Activated CD8-positive, alpha-beta memory T cell treated with anti-CD3 and anti-CD28 coated beads, Interleukin-2, amount 50 U/mL, for 4 hours (primary cell): Measurements from ENCODE around the gene SPACA9.

Source experiments
- DNase-seq: peaks from one replicate; pipeline ENCODE4 v3.0.0-alpha.2; 2020

The SPACA9 gene

DNA sequence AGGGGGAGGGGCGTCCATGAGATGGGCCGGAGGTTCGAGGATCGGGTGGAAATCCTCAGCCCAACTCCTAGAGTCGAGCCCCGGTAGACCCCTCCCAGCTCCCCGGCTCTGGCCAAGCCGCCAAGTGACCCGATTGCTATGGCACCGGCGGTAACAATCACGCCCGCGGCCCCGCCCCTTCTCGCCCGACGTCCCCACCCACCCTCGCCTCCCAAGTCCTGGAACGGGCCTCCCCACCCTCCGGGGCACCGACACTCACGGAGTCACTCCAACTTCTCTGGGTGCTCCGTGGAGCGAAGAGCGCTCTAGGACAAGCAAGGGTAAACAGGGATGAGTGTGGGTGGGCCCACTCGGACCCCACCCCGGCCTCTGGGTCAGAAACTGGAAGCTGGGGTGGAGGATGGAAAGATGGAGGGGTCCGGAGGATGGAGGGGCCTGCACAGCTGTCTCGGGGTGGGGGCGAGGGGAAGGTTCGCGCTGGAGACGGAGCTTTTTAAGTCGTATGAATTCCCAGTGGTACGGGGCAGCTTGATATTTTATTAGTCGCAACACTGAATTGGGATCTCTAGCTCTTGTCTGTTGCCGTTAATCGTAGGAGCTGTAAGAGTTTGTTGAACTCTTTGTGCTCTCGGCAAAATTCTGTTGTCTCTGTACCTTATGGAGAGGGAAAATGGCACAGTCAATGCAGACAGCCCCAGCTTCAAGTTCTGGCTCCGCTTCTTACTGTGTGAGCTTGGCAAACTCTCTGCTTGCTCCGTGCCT is at the start of gene SPACA9:
Gene SPACA9 (plus strand): TSS at position 204 of the 762 bp plus-strand sequence. CDS start 5,050 bp downstream, outside the sequence.
- peak; percentile 30 for DNase-seq

DNA sequence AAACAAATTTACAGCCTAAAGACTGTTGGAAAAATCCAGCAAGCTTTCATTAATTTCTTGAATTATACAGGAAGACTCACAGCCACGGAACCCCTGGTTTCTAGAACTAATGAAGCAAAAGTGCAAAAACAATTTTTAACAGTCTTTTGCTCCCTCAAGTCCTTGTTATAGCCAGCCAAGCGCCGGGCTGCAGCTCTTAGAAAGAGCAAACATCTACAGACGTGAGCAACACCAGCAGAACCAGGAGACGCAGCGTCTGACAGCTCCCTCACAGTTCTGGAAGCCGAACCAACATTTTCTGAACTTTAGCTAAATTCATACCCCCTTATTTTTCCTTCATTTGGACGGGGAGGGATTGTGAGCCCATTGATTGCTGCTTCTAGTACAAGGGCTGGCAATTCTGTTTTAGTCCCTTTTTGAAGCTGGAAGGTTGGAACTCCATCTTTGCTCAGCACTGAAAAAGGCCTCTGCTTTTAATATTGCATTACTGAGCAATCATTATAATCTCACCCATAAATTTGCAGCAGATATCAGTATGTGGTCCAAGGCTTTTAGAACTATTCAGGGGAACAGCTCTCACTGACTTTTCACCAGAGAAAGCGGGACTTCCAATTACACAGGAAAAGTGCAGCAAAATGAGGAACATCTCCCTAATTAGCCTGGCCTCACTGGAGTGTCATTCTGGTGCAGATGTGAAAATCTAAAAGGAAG is 46.4 kb upstream of the SPACA9 start:
- no peak for DNase-seq

DNA sequence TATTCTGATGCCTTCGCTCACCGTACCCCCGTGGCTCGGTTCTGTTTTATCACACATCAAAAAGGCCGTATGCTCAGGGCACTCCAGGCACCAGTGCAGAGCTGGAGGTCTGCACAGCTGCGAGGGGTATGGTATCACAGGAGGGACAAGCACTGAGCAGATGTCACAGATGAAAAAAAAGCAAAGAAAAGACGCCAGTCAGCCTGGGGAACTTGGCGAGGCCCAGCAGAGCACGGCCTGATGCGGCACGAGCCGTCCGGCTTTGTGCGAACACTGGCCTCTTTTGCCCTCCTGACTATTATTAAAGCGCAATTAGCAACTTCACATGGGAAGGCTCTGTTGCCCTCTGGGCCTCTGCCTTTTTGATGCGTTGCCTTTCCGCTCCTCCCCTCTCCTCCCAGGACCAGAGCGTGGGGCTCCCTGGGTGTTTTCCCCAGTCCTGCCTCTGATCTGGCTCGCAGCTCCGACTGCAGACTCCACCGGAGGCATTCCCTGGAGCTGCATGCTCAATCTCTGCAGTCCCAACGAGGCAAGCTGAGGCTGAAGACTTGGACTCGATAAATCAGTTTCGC is 45.1 kb upstream of the SPACA9 start:
- no peak for DNase-seq

DNA sequence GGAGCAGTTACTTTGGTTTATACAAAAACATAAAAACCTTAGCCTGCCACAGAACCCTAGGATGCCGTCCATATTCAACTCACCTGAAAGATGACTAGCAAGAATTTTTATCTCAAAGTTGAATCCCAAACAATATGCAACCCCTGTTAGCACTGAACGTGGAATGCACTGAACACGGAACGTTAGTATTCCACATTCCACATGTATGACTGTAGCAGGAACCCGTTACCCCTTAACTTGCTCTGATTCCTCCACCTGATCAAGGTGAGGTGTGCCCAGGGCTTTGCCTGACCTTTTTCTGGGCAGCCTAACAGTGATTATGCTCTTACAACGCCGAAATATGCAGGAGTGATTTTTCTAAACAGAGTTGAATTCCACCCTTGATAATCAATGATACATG is 44.4 kb upstream of the SPACA9 start:
- DNase-seq = no peak

DNA sequence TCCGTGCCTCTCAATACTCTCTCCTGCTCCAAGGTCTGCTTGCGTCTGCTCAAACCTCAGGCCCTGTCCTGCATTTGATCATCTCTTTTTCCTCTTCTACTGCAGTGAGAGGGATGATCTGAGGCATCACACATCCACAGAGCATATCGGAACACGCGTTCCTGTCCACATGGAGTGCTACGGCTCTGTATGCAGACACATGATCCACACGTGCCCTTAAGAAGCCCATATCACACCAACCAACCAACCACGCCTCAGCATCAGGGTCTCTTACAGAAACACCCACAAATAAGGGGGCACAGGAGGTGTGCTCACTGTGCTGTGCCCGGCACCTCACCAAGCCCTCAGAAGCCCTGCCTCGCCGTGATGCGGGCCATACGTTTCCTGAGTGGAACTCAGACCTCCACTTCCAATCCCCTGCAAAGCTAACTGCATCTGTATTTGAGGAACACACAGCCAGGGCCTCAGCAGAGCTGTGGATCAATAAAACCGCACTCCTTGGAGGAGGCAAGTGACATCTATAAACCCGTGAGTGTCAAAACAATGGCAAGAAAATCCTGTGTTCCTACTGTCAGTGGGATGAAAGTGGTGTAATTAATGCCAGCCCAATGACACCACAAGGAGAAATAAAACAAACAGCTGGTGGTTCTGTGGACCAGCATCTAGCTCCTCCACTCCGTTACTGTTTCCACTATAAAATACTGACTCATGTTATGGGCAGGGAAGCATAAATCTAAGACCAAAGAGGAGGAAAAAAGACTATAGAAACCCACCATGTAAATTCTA is 41.0 kb upstream of the SPACA9 start:
- no peak for DNase-seq

DNA sequence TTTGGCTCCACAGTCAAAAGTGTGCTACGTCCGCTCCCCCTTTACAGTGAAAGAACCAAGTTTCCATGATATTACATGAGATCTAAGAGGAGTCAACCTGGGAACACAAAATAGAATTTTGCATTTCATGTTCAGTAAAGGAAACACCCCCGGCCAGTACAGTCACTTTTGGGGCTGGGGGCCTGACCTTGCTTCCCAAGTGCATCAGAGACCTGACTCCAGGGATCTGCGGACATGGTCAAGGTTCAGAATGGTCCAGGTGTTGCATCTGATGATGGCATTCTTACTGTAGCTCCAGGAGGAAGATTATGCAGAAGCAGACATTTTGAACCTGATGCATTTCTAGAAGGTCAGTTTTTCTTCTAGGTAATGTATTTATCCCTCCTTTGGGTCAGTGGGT is 40.4 kb upstream of the SPACA9 start:
- no peak for DNase-seq

DNA sequence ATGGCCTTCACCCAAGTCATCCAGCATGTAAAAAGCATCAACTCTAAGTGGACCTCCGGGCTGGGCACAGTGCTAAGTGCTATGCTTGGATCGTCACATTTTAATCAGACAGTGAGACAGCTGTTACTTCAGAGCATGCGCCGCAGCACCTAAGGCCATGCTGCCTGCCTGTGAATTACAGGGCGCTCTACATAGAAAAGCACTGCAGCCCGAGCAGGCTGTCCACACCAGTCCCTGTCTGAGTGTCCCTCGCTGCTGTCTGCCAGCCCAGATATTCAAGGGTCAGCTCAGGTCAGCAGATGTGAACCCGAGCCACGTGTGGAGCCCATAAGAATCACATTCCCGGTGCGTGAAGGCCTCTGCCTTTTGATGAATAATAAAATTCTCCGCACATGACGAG is 37.7 kb upstream of the SPACA9 start:
- DNase-seq = no peak

DNA sequence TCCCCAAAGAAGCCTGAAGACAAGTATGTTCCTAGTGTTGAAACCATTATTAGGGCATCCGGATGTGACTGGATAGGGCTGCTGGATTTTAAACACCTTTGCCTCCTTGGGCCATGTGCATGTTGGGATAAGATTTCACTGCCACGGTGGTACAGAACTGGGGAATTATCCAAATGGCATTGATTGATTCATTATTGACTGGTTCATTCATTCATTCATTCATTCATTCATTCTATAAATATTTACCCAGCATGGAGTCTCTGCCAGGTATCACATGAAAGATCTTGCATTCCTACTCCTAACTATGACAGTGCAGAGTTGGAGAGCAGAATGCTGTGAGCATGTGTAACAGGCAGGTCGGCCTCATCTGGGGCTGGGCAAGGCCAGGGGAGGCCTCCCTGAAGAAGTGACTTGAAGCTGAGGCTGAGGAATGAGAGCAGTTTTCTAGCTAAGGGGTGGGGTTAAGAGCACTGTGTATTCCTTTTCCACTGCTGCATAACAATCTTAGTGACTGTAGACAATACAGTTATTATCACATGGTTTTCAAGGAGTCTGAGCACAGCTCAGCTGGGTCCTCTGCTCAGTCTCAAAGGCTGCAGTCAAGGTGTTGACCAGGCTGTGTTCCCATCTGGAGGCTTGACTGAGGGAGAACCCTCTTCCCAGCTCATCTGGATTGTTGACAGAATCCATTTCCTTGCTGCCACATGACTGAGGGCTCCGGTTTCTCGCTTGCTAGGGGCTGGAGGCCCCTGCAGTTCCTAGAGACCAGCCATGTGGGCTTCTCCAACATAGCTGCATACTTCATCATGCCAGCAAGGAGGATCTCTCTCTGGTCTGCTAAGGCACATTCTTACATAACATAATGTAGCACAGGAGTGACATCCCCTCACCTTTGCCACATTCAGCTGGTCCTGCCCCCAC is 36.3 kb upstream of the SPACA9 start:
- DNase-seq = no peak

DNA sequence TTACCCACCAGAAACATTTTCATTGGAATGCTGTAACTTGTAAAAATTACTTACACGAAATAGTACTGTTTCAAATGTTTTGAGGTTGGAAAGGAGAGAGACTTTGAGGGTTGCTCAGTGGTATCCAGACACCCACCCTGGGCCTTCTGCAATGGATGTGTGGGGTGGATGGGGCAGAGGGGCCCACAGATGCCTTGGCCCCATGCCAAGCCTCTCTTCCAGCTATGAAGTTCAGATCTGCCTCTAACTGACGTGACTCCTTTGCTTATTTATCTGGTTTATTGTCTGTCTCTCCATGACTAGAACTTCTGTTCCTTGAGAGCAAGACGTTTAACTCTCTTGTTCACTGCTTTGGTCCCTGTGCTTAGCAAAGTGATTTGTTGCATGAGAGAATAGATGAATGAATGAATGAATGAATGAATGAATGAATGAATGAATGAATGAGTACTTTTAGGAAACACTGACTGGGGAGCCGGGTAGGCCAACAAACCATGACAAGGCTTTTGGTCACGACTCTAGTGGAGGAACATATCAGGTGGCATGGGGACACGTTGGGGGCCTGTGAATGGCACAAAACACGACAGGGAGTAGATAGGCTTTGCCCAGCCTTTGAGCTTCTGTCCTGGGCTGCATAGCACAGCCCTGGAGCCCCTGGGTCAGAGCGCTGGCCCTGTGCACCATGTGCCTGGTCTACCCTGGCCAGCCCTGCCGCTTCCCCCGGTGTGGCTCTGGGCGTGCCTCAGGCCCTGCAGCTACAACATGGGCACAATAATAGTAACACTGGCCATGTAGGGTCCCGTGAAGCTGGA is 32.4 kb upstream of the SPACA9 start:
- no peak for DNase-seq

DNA sequence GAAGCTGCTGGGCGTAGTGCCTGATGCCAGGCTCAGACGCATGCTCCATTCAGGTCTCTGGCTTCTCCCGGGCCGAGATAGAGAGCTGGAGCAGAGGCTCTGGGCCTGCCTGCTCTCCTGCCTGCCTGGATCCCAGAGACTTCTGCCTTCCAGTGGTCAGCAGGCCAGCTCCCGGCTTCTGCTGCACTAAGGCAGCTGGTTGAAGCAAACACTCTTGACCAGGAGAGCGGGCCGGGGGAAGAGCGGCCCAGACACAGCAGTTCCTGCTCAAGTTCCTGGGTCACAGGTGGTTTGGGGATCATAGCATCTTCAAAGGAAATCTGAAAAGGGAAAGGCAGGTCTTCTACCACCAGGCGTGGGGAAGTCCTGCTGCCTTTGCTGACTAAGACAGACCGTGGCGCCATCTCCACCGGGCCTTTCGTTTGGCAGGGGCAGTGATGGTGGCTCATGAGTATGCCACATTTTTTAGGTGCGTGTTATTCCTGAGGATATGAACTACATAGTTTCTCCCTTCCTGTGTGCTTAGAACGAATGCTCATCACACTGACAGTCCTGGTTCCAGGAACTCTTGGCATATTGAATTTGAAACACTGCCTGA is 31.7 kb upstream of the SPACA9 start:
- DNase-seq = no peak

DNA sequence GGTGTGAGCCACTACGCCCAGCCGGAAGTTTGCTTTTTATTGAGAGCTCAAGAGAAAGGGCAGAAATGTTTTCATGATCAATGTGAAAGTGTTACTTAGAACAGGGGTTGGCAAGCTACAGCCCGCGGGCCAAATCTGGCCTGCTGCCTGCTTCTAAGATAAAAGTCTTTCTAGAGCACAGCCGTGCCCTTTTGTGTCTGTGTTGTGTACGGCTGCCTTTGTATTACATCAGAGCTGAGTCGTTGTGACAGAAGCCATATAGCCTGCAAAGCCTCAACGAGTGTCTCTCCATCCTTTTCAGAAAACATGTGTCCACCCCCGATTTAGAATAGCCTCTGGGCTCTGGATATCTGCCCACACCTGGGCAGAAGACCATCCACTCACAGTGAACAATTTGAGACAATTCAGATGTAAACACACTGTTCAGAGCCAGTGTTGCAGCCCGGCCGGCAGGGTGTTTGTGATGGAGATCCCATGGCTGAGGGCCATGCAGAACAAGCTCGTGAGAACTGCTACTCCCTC is 29.5 kb upstream of the SPACA9 start:
- DNase-seq = no peak

DNA sequence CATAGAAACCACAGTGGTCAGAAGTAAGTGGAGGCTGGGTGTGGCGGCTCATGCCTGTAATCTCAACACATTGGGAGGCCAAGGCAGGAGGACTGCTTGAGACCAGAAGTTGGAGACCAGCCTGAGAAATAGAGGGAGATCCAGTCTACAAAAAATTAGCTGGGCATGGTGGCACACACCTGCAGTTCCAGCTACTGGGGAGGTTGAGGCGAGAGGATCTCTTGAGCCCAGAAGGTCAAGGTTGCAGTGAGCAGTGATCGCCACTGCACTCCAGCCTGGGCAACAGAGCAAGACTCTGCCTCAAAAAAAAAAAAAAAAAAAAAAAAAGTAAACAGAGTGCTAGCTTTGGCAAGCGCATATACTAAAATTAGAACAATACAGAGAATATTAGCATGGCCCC is 25.2 kb upstream of the SPACA9 start:
- no peak for DNase-seq

DNA sequence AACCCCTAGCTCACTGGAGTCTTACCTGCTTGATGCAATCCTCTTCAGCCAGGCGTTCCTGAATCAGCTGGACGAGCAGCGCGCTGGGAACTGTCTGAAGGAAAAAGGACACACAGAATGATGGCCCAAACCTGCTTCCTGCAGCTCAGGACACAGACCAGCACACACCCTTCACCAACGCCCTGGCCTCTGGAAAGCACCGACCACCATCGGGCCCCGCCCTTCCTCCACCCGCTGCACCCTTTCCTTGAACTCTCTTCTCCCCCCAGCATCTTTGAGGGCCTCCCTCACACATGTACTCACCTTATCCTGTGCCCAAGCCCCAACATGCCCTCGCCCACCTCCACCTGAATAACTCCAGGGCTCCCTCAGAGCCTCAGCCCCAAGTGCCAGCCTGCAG is 23.9 kb upstream of the SPACA9 start:
- DNase-seq = no peak

DNA sequence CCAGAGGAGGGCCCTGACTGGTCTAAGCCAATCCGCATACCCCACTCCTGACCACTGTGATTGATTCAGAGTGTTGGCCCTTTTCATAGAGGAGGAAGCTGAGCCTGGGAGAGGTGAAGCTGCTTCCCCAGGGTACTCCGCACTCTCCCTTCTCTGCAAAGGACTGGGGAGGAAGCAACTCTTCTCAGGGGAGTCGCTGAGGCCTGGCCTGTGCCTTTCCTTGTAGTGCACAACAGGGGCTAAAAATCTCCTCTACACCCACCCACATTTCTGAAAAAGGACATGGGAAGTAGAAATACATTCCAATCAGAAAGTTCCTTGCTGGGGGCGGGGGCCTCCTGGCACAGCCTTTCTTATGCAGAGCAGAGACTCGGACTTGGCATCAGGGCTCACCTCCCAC is 22.8 kb upstream of the SPACA9 start:
- DNase-seq = no peak

DNA sequence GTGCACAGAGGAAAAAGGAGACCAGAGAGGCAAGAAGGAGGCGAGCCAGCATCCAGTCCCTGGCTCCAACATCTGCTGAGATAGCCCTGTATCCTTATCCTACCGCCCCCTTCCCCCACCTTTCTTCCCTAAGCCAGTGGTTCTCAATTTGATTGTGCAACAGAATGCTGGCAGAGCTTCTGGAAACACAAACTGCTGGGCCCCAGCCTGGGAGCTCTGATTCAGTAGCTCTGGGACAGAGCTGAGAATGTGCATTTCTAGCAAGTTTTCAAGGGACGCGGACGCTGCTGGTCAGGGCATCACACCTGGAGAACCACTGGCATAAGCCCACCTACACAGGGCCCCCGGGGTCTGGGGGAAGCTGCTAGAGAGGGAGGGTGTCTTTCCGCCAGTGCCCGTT is 21.7 kb upstream of the SPACA9 start:
- DNase-seq = no peak

DNA sequence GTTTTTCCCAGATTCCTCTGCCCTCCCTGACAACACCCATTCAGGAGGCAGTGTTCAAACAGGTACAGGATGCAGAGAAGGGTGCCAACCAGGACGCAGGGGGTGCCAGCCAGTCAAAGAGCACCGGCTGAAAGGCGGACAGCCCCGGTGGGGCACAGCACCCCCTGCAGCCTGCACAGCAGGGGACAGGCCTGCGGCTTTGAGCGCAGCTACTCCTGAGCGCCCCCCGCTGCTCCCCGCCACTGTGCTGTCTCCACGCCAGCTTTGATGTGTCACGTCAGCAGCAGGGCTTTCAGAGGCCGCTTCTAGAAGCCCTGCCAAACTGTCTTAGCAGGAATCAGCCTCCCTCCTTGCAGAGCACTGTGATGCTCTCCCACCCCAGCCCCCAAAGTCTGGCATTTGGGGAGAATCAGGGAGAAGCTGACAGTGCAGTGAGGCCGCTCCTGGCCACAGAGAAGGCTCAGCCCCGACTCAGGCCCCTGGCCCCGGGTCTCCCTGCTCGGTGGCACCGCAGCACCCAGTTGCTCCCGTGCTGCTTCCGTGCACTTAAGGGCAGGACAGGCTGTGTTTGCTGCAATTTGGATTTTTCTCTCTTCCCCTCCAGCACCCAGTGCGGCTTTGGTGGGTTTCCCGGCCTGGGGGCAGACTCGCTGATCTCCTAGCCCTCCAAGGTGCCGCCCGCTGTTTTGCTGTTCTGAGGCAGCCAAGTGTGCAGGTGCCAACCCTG is 20.9 kb upstream of the SPACA9 start:
- DNase-seq = no peak

DNA sequence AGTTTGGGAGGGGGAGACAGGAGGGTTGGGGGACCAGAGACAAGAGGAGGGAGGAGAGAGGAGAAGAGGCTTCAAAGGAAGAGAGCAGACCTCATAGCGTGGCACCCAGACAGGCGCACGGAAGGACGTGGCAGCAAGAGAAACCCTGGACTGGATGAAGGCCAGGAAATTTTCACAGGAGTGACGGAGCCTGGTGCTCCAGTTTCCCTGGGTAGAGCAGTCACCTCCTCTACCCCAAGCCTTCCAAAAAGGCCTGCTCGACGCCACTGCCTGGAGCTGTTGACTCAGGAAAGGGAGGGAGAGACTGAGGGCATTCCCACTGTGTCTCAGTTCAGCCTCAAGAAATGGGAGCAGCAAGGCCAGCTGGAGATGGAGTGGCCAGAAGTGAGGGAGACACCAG is 19.9 kb upstream of the SPACA9 start:
- DNase-seq = no peak

DNA sequence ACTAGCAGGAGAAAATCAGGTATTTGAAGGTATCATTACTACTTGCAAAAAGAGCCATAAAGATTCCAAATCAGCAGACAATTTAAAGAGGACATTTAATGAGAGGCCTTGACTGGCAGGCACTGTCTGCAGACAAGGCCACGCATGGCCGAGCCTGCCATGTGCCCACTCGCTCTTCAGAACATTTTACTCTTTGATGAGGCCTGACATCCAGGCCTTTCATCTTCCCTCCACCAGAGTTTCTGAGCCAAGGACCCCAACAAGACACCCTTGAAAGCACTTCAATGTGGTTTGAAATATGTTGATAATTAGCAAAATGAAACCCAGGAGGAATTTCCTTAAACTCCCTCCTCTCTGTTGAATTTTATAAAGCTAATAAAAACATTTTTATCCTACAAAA is 17.0 kb upstream of the SPACA9 start:
- no peak for DNase-seq

DNA sequence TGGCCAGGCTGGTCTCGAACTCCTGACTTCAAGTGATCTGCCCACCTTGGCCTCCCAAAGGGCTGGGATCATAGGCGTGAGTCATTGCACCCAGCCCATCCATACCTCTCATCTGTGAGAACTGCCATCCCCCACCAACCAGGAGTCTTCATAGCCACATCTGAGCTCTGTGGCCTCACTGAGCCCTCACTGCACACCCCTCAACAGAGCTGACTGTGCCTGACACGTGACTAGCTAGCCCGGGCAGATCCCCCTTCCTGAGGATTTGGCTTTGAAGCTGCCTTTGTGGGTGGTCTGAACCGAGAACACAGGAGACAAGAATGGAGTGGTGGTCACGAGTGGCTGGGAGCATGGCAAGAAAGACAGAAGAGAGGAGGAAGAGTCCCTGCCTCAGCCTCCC is 16.2 kb upstream of the SPACA9 start:
- DNase-seq = no peak

DNA sequence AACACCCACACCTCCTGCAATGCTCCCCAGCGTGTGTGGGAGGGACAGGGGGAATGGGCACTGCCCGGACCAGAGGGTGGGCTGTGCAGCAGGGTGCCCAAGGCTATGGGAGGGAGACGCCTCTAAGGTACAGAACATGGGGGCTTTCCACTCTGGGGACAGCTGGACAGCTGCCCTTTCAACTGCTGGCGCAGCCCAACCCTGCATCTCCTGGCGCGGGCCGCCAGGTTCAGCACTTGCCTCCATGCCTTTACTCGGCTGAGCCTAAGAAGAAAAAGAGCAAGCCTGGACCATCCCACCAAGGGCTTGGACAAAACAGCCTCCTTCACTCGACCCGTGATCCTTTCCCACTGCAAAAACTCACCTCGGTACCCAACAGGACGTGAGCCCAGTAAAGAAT is 15.6 kb upstream of the SPACA9 start:
- DNase-seq = no peak
